Mucosa of rectum (tissue), 2 donors: Measurements from ENCODE around the gene PRSS35.
"Not testable (repeated sequence)": the region's sequence is repeated elsewhere in the genome, so short reads cannot be mapped to it uniquely, and the experiment has no call there.

Experiments
- H3K27ac ChIP-seq, 2 donors: one replicate each; pipeline ENCODE4 v1.7.0; 2013; ENCODE audit warnings: inconsistent platforms in 2 of 2, low read depth in 2 of 2, low read length in 2 of 2
- H3K27me3 ChIP-seq, 2 donors: one replicate each; pipeline ENCODE4 v1.7.0; 2013; ENCODE audit warnings: low read length in 2 of 2; ENCODE audit not compliant: control insufficient read depth in 2 of 2, insufficient read depth in 2 of 2
- H3K36me3 ChIP-seq, 2 donors: one replicate each; pipeline ENCODE4 v1.7.0; 2013; ENCODE audit warnings: low read length in 2 of 2; ENCODE audit not compliant: control insufficient read depth in 2 of 2, insufficient read depth in 2 of 2
- H3K4me1 ChIP-seq, 2 donors: one replicate each; pipeline ENCODE4 v1.7.0; 2013; ENCODE audit warnings: low read length in 2 of 2, mild to moderate bottlenecking in 1 of 2; ENCODE audit not compliant: control insufficient read depth in 2 of 2, insufficient read depth in 2 of 2
- H3K4me3 ChIP-seq, 2 donors: one replicate each; pipeline ENCODE4 v1.7.0; 2013; ENCODE audit warnings: low read length in 2 of 2
- H3K9ac ChIP-seq, 2 donors: one replicate each; pipeline ENCODE4 v1.7.0; 2013; ENCODE audit warnings: low read length in 2 of 2, low read depth in 1 of 2, mild to moderate bottlenecking in 1 of 2
- H3K9me3 ChIP-seq, 2 donors: one replicate each; pipeline ENCODE4 v1.7.0; 2013; ENCODE audit warnings: low read length in 2 of 2; ENCODE audit not compliant: control insufficient read depth in 2 of 2
- donor health status: healthy.
- donor health status: Normal muscosa, but diverticular disease.

Gene PRSS35

GRCh38 chr6:83514466-83514865 lies 2.1 kb downstream of the PRSS35 start:
- H3K4me1 ChIP-seq = peaks cover 2 to 8% of the 10 kb centered on the region in 2 donors
- H3K9ac ChIP-seq = no peak overlapping the region
- H3K4me3 ChIP-seq = no peak overlapping the region
- no peaks in the 10 kb centered on the region for H3K27me3 ChIP-seq
- no peaks in the 10 kb centered on the region for H3K9me3 ChIP-seq
- no peak overlapping the region for H3K27ac ChIP-seq
- no peaks in the 10 kb centered on the region for H3K36me3 ChIP-seq

GRCh38 chr6:83514866-83515466 lies 2.6 kb downstream of the PRSS35 start:
- Histone ChIP-seq H3K9me3 (no peaks in the 10 kb centered on the region), H3K4me1 (peaks cover 2 to 8% of the 10 kb centered on the region in 2 donors), H3K27ac (no peak overlapping the region), H3K4me3 (no peak overlapping the region), H3K36me3 (no peaks in the 10 kb centered on the region), H3K27me3 (no peaks in the 10 kb centered on the region), H3K9ac (no peak overlapping the region)

- no peaks in the 10 kb centered on the region for H3K27me3 ChIP-seq
- no peak overlapping the region for H3K9ac ChIP-seq
- no peaks in the 10 kb centered on the region for H3K36me3 ChIP-seq
- H3K27ac ChIP-seq = no peak overlapping the region
- H3K9me3 ChIP-seq = no peaks in the 10 kb centered on the region
- H3K4me3 ChIP-seq = no peak overlapping the region
- peaks cover 0 to 4% of the 10 kb centered on the region in 2 donors for H3K4me1 ChIP-seq
These were observed 5.2 kb downstream of the PRSS35 start for GRCh38 chr6:83517500-83517899.

- Histone ChIP-seq H3K9me3 (no peaks in the 10 kb centered on the region), H3K27ac (no peak overlapping the region), H3K27me3 (peaks cover 0 to 4% of the 10 kb centered on the region in 2 donors), H3K4me1 (no peaks in the 10 kb centered on the region), H3K36me3 (no peaks in the 10 kb centered on the region), H3K4me3 (no peak overlapping the region), H3K9ac (no peak overlapping the region)
These were observed 6.6 kb downstream of the PRSS35 start for GRCh38 chr6:83518816-83519480.

- Histone ChIP-seq H3K27me3 (no peaks in the 10 kb centered on the region), H3K4me3 (no peak overlapping the region), H3K9me3 (no peaks in the 10 kb centered on the region), H3K4me1 (no peaks in the 10 kb centered on the region), H3K9ac (no peak overlapping the region), H3K36me3 (no peaks in the 10 kb centered on the region), H3K27ac (no peak overlapping the region)
These were observed 23.8 kb downstream of the PRSS35 start for GRCh38 chr6:83536034-83536646.

GRCh38 chr6:83536647-83537589 lies 24.6 kb downstream of the PRSS35 start:
- H3K27ac ChIP-seq = no peak overlapping the region
- H3K4me1 ChIP-seq = no peaks in the 10 kb centered on the region
- H3K36me3 ChIP-seq = no peaks in the 10 kb centered on the region
- H3K27me3 ChIP-seq = no peaks in the 10 kb centered on the region
- no peak overlapping the region for H3K9ac ChIP-seq
- no peak overlapping the region for H3K4me3 ChIP-seq
- H3K9me3 ChIP-seq = no peaks in the 10 kb centered on the region

GRCh38 chr6:83539678-83540077 lies 27.3 kb downstream of the PRSS35 start:
- no peak overlapping the region for H3K4me3 ChIP-seq
- H3K4me1 ChIP-seq = no peaks in the 10 kb centered on the region
- no peaks in the 10 kb centered on the region for H3K27me3 ChIP-seq
- no peaks in the 10 kb centered on the region for H3K36me3 ChIP-seq
- no peaks in the 10 kb centered on the region for H3K9me3 ChIP-seq
- H3K9ac ChIP-seq = no peak overlapping the region
- no peak overlapping the region for H3K27ac ChIP-seq

GRCh38 chr6:83546636-83547035 lies 34.3 kb downstream of the PRSS35 start:
- Histone ChIP-seq H3K36me3 (no peaks in the 10 kb centered on the region), H3K27me3 (no peaks in the 10 kb centered on the region), H3K27ac (no peak overlapping the region), H3K9me3 (no peaks in the 10 kb centered on the region), H3K4me1 (no peaks in the 10 kb centered on the region), H3K9ac (no peak overlapping the region), H3K4me3 (no peak overlapping the region)

- not testable (repeated sequence) for H3K4me3 ChIP-seq, H3K9me3 ChIP-seq, H3K27ac ChIP-seq, H3K4me1 ChIP-seq, H3K36me3 ChIP-seq, H3K9ac ChIP-seq, H3K27me3 ChIP-seq
These were observed 38.1 kb downstream of the PRSS35 start for GRCh38 chr6:83550482-83550881.

- not testable (repeated sequence) for H3K27me3 ChIP-seq, H3K9me3 ChIP-seq, H3K4me3 ChIP-seq, H3K4me1 ChIP-seq, H3K9ac ChIP-seq, H3K27ac ChIP-seq, H3K36me3 ChIP-seq
These were observed 39.4 kb downstream of the PRSS35 start for GRCh38 chr6:83551748-83552147.
